IPS-18a (cell line): ENCODE measurements around the gene MLYCD.
A peak's percentile ranks its signal among the peaks of the same experiment; 100 is the strongest.

Source experiments
- H3K27ac ChIP-seq: one replicate; pipeline ENCODE4 v1.5.1; 2013; ENCODE audit warnings: low read length
- H3K27me3 ChIP-seq: one replicate; pipeline ENCODE4 v1.6.1; 2013; ENCODE audit warnings: mild to moderate bottlenecking, low read length; ENCODE audit not compliant: control insufficient read depth, insufficient read depth
- H3K36me3 ChIP-seq: one replicate; pipeline ENCODE4 v1.6.1; 2013; ENCODE audit warnings: low read depth, low read length; ENCODE audit not compliant: control insufficient read depth
- H3K4me1 ChIP-seq: one replicate; pipeline ENCODE4 v1.6.1; 2013; ENCODE audit warnings: low read depth, low read length; ENCODE audit not compliant: control insufficient read depth
- H3K4me3 ChIP-seq: one replicate; pipeline ENCODE4 v1.5.1; 2013; ENCODE audit warnings: low read length
- H3K9ac ChIP-seq: one replicate; pipeline ENCODE4 v1.6.1; 2013; ENCODE audit warnings: mild to moderate bottlenecking, low read length, moderate library complexity
- H3K9me3 ChIP-seq: one replicate; pipeline ENCODE4 v1.6.1; 2013; ENCODE audit warnings: low read depth, low read length; ENCODE audit not compliant: control insufficient read depth

The MLYCD gene

GRCh38 chr16:83899978-83900377 lies 1.1 kb downstream of the MLYCD start:
- Histone ChIP-seq H3K4me3 (peak overlapping the region; percentile 60), H3K4me1 (peaks cover 11% of the 10 kb centered on the region), H3K27ac (no peak overlapping the region), H3K9me3 (no peaks in the 10 kb centered on the region), H3K36me3 (no peaks in the 10 kb centered on the region), H3K9ac (no peak overlapping the region), H3K27me3 (peaks cover 8% of the 10 kb centered on the region)

- Histone ChIP-seq H3K27me3 (peaks cover 8% of the 10 kb centered on the region), H3K9me3 (no peaks in the 10 kb centered on the region), H3K27ac (no peak overlapping the region), H3K9ac (no peak overlapping the region), H3K36me3 (no peaks in the 10 kb centered on the region), H3K4me3 (no peak overlapping the region), H3K4me1 (peaks cover 11% of the 10 kb centered on the region)
These were observed 1.7 kb downstream of the MLYCD start for GRCh38 chr16:83900571-83900970.

- H3K27me3 ChIP-seq, result peaks cover 8% of the 10 kb centered on the region
- no peaks in the 10 kb centered on the region for H3K36me3 ChIP-seq
- H3K9ac ChIP-seq, result no peak overlapping the region
- peaks cover 11% of the 10 kb centered on the region for H3K4me1 ChIP-seq
- no peak overlapping the region for H3K27ac ChIP-seq
- H3K9me3 ChIP-seq, result no peaks in the 10 kb centered on the region
- no peak overlapping the region for H3K4me3 ChIP-seq
These were observed 2.2 kb downstream of the MLYCD start for GRCh38 chr16:83901101-83901500.

GRCh38 chr16:83903751-83904150 lies 4.8 kb downstream of the MLYCD start:
- Histone ChIP-seq H3K4me1 (peaks cover 11% of the 10 kb centered on the region), H3K36me3 (no peaks in the 10 kb centered on the region), H3K4me3 (no peak overlapping the region), H3K27me3 (no peaks in the 10 kb centered on the region), H3K9ac (no peak overlapping the region), H3K27ac (no peak overlapping the region), H3K9me3 (no peaks in the 10 kb centered on the region)

GRCh38 chr16:83906683-83907082 lies 7.8 kb downstream of the MLYCD start:
- H3K27ac ChIP-seq, result no peak overlapping the region
- no peaks in the 10 kb centered on the region for H3K27me3 ChIP-seq
- H3K36me3 ChIP-seq, result no peaks in the 10 kb centered on the region
- no peak overlapping the region for H3K4me3 ChIP-seq
- H3K4me1 ChIP-seq, result peaks cover 5% of the 10 kb centered on the region
- no peak overlapping the region for H3K9ac ChIP-seq
- no peaks in the 10 kb centered on the region for H3K9me3 ChIP-seq

GRCh38 chr16:83907111-83907510 lies 8.2 kb downstream of the MLYCD start:
- Histone ChIP-seq H3K36me3 (no peaks in the 10 kb centered on the region), H3K4me3 (no peak overlapping the region), H3K9me3 (no peaks in the 10 kb centered on the region), H3K27me3 (no peaks in the 10 kb centered on the region), H3K9ac (no peak overlapping the region), H3K27ac (no peak overlapping the region), H3K4me1 (peaks cover 5% of the 10 kb centered on the region)

- Histone ChIP-seq H3K9me3 (no peaks in the 10 kb centered on the region), H3K36me3 (peaks cover 5% of the 10 kb centered on the region), H3K27ac (no peak overlapping the region)
These were observed 8.8 kb downstream of the MLYCD start for GRCh38 chr16:83907631-83908250.

GRCh38 chr16:83908798-83909197 lies 9.9 kb downstream of the MLYCD start:
- Histone ChIP-seq H3K4me3 (no peak overlapping the region), H3K27ac (no peak overlapping the region)

More at GRCh38 chr16:83907631-83908250, 8.8 kb downstream of the MLYCD start:
- Histone ChIP-seq H3K27me3 (no peaks in the 10 kb centered on the region), H3K4me1 (peaks cover 5% of the 10 kb centered on the region), H3K4me3 (no peak overlapping the region), H3K9ac (no peak overlapping the region)

GRCh38 chr16:83911290-83911689 lies 12.4 kb downstream of the MLYCD start:
- H3K9me3 ChIP-seq, result no peaks in the 10 kb centered on the region
- H3K4me3 ChIP-seq, result no peak overlapping the region
- H3K9ac ChIP-seq, result no peak overlapping the region
- H3K4me1 ChIP-seq, result peaks cover 5% of the 10 kb centered on the region
- H3K36me3 ChIP-seq, result peaks cover 10% of the 10 kb centered on the region
- no peak overlapping the region for H3K27ac ChIP-seq
- no peaks in the 10 kb centered on the region for H3K27me3 ChIP-seq

More at GRCh38 chr16:83908798-83909197, 9.9 kb downstream of the MLYCD start:
- H3K27me3 ChIP-seq, result no peaks in the 10 kb centered on the region
- no peak overlapping the region for H3K9ac ChIP-seq
- H3K36me3 ChIP-seq, result peaks cover 10% of the 10 kb centered on the region
- peaks cover 5% of the 10 kb centered on the region for H3K4me1 ChIP-seq
- H3K9me3 ChIP-seq, result no peaks in the 10 kb centered on the region

- H3K9ac ChIP-seq, result no peak overlapping the region
- H3K36me3 ChIP-seq, result peaks cover 10% of the 10 kb centered on the region
- H3K27ac ChIP-seq, result no peak overlapping the region
- H3K4me3 ChIP-seq, result no peak overlapping the region
- H3K9me3 ChIP-seq, result no peaks in the 10 kb centered on the region
- no peaks in the 10 kb centered on the region for H3K27me3 ChIP-seq
- peaks cover 2% of the 10 kb centered on the region for H3K4me1 ChIP-seq
These were observed 13.8 kb downstream of the MLYCD start for GRCh38 chr16:83912519-83913244.

GRCh38 chr16:83913245-83913633 lies 14.3 kb downstream of the MLYCD start:
- no peak overlapping the region for H3K9ac ChIP-seq
- no peak overlapping the region for H3K27ac ChIP-seq
- no peaks in the 10 kb centered on the region for H3K27me3 ChIP-seq
- H3K9me3 ChIP-seq, result no peaks in the 10 kb centered on the region
- no peaks in the 10 kb centered on the region for H3K4me1 ChIP-seq
- no peak overlapping the region for H3K4me3 ChIP-seq
- H3K36me3 ChIP-seq, result peaks cover 14% of the 10 kb centered on the region
